ENCODE results near the gene IFNGR1.

DNA sequence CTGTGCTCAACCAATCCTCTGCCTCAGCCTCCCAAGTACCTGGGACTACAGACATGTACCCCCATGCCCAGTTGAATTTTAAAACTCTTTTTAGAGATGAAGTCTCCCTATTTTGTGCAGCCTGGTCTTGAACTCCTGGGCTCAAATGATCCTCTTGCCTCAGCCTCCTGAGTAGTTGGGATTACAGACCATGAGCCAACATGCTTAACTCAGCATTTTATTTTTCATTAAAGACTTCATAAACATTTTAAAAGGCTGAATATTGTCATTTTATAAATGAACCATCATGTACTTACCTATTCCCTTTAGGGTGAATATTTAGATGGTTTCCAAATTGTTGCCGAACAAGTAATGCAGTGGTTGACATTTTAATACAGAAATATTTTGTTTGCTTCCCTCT lies 16.5 kb upstream of the IFNGR1 start:
- TF ChIP-seq, protein P1, sequence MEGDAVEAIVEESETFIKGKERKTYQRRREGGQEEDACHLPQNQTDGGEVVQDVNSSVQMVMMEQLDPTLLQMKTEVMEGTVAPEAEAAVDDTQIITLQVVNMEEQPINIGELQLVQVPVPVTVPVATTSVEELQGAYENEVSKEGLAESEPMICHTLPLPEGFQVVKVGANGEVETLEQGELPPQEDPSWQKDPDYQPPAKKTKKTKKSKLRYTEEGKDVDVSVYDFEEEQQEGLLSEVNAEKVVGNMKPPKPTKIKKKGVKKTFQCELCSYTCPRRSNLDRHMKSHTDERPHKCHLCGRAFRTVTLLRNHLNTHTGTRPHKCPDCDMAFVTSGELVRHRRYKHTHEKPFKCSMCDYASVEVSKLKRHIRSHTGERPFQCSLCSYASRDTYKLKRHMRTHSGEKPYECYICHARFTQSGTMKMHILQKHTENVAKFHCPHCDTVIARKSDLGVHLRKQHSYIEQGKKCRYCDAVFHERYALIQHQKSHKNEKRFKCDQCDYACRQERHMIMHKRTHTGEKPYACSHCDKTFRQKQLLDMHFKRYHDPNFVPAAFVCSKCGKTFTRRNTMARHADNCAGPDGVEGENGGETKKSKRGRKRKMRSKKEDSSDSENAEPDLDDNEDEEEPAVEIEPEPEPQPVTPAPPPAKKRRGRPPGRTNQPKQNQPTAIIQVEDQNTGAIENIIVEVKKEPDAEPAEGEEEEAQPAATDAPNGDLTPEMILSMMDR (IDR thresholded peaks at IDR 0.05) = no peak
- TF ChIP-seq POLR2A (IDR thresholded peaks at IDR 0.05) = no peak

All from uterus (tissue), 2 donors.